Stimulated activated CD4-positive, alpha-beta T cell treated with anti-CD3 and anti-CD28 coated beads, Interleukin-15, amount 100 ng/mL, for 24 hours (primary cell): Measurements from ENCODE around the gene FZD10.

Source experiments
- DNase-seq: peaks from one replicate; pipeline ENCODE4 v3.0.0-alpha.2; 2020

FZD10 gene

GRCh38 chr12:130155416-130156073 is 6.7 kb upstream of the FZD10 start:
- no peak for DNase-seq

GRCh38 chr12:130156652-130157275 is 5.5 kb upstream of the FZD10 start:
- DNase-seq = no peak

GRCh38 chr12:130157998-130158753 is 4.1 kb upstream of the FZD10 start:
- no peak for DNase-seq

GRCh38 chr12:130158754-130159059 is 3.6 kb upstream of the FZD10 start:
- DNase-seq = no peak

- no peak for DNase-seq
Observed at GRCh38 chr12:130160306-130160705, 2.0 kb upstream of the FZD10 start.

- no peak for DNase-seq
Observed at GRCh38 chr12:130160711-130161231, 1.5 kb upstream of the FZD10 start.

GRCh38 chr12:130161261-130162243 is 712 bp upstream of the FZD10 start:
- peak; percentile 14 for DNase-seq

- peak; percentile 3 for DNase-seq
Observed at GRCh38 chr12:130162745-130163460, 639 bp downstream of the FZD10 start.

GRCh38 chr12:130163461-130164215 is 1.4 kb downstream of the FZD10 start:
- peak; percentile 2 for DNase-seq

- DNase-seq = no peak
Observed at GRCh38 chr12:130164216-130164542, 1.9 kb downstream of the FZD10 start.

- DNase-seq = no peak
Observed at GRCh38 chr12:130164936-130165335, 2.7 kb downstream of the FZD10 start.

- DNase-seq = no peak
Observed at GRCh38 chr12:130166306-130166705, 4.0 kb downstream of the FZD10 start.

- DNase-seq = no peak
Observed at GRCh38 chr12:130167537-130167936, 5.3 kb downstream of the FZD10 start.

- no peak for DNase-seq
Observed at GRCh38 chr12:130169256-130169655, 7.0 kb downstream of the FZD10 start.

GRCh38 chr12:130169924-130170323 is 7.7 kb downstream of the FZD10 start:
- DNase-seq = no peak

GRCh38 chr12:130170611-130171010 is 8.3 kb downstream of the FZD10 start:
- no peak for DNase-seq

GRCh38 chr12:130177635-130178242 is 15.5 kb downstream of the FZD10 start:
- no peak for DNase-seq

GRCh38 chr12:130178282-130178681 is 16.0 kb downstream of the FZD10 start:
- no peak for DNase-seq

GRCh38 chr12:130179191-130179590 is 16.9 kb downstream of the FZD10 start:
- DNase-seq = no peak

GRCh38 chr12:130179621-130180020 is 17.4 kb downstream of the FZD10 start:
- DNase-seq = no peak

- DNase-seq = no peak
Observed at GRCh38 chr12:130181211-130181610, 18.9 kb downstream of the FZD10 start.
